Smooth muscle cell of bladder (primary cell): ENCODE results near the gene STX1A. TPM values are rescaled to one million over a fixed set of nuclear protein-coding genes. Genes with fewer than 3 reads are reported as not detected.

Experiments
- total RNA-seq: library from RNA; depleted of rRNA; stranded (reverse); fragments of >200 nt; gene quantifications from 2 replicates; pipeline ENCODE4 v1.2.3, GENCODE V29; 2014

The STX1A gene
- total RNA-seq, result 10.2 and 10.7 TPM in 2 replicates

DNA sequence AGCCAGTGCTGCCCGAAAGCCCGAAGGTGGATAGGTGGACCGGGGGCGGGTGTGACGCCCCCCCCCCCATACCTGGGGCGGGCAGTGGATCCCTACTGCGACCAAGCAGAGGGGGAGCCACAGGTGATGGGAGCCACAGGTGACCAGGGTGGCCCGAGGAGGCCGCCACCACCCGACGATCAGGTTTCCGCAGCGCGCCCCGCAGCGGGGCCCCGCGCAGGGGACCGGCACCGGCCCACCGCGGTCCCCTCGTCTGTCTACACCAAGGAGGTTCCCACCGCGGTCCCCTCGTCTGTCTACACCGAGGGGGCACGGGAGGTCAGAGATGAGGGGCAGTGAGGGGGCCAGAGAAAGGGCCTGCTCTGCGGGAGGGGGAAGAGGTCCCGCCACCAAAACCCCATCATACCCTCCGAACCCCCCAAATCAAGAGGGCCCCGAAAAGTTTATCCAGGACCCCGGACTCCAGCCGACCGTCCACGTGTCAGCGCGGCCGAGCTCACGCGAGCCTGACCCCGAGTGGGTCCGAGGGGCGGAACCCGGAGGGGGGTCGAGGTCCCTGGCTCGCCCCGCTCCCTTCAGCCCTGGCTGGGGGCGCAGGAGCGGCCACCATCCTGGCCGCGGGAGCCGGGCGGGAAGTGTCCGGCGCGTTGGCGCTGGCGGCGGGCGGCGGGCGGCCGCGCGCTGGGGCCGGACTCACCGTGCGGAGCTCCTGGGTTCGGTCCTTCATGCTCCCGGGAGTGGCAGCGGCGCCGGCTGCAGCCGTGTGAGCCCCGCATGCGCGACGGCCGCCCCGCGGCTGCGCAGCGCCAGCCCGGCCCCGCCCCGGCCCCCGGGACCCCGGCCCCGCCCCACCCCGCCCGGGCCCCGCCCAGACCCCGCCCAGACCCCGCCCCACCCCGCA is at the start of gene STX1A:
Gene STX1A (minus strand): TSS at position 765 of the 901 bp plus-strand sequence. CDS start 38 bp downstream, at position 727.

DNA sequence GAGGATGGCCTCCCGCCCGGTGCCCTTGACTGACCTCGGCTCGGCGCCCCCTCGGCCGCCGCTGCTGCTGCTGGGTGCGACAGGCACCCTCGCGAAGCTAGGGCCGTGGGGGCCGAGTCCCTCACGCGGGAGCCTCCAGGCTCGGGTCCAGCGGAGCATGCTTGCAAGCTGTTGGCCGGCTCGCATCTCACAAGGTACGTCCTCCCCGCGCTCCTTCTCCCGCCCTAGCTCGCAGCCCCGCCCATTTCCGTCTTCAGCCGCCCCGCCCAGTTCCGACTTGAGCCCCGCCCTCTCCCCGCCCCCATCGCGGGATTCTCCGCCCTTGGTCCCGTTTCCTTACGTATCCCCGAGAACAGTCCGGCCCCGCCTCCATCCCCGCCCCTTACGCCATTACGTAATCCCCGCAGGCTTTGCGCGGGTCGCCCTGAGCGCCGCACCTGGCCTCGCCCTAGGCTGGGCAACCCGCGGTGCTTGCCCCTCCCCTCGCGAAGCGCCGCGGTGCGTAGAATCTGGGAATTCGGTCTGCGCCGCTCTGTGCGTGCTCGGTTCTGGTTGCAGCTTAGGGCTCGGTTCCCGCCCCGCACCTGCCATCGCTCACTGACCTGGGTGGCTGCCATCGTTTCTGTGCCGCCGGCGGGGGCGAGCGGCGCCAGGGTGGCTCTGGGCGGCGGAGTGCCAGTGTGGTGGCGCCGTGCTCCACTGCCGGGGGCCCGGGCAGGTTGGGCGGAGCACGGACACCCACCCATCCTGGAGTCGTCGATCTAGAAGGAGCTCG is 19.3 kb upstream of the STX1A start, which contains the start of gene ABHD11:
Gene ABHD11 (minus strand): TSS at position 191 of the 775 bp plus-strand sequence. CDS start 32 bp downstream, at position 159.

GRCh38 chr7:73683056-73683787 is 36.2 kb downstream of the STX1A start, which contains the start of the genes BUD23 and DNAJC30:
Gene BUD23 (plus strand): TSS chr7:73683597. CDS start chr7:73683626, 29 bp downstream.
Gene DNAJC30 (minus strand): TSS chr7:73683453. CDS start chr7:73683423, 30 bp downstream.

GRCh38 chr7:73667344-73668102 is 51.9 kb downstream of the STX1A start, which contains the start of gene VPS37D:
Gene VPS37D (plus strand): TSS chr7:73667831. CDS start chr7:73667959, 128 bp downstream.

Other genes with a start within 250 kb of the STX1A start
- 45.8 and 54.6 TPM in 2 replicates for gene BAZ1B, start 197.4 kb downstream of the STX1A start, total RNA-seq
- 12.7 and 19.2 TPM in 2 replicates for gene BCL7B, start 162.0 kb downstream of the STX1A start, total RNA-seq
- gene TBL2, start 141.1 kb downstream of the STX1A start, total RNA-seq, result 76.4 and 97.0 TPM in 2 replicates
- gene MLXIPL, start 95.1 kb downstream of the STX1A start, total RNA-seq, result 0.37 and 0.57 TPM in 2 replicates
- gene VPS37D, start 51.8 kb downstream of the STX1A start, total RNA-seq, result 5.7 and 6.8 TPM in 2 replicates
- 1.8 and 2.6 TPM in 2 replicates for gene DNAJC30, start 36.2 kb downstream of the STX1A start, total RNA-seq
- 57.7 and 61.8 TPM in 2 replicates for gene BUD23, start 36.1 kb downstream of the STX1A start, total RNA-seq
- gene ABHD11, start 19.1 kb upstream of the STX1A start, total RNA-seq, result 5.7 and 6.1 TPM in 2 replicates
- not detected in 2 replicates for gene CLDN3, start 50.6 kb upstream of the STX1A start, total RNA-seq
- 0.14 and 1.5 TPM in 2 replicates for gene CLDN4, start 111.3 kb upstream of the STX1A start, total RNA-seq
- gene METTL27, start 122.8 kb upstream of the STX1A start, total RNA-seq, result 2.3 and 7.4 TPM in 2 replicates
- gene TMEM270, start 141.5 kb upstream of the STX1A start, total RNA-seq, result not detected in 2 replicates